Measurements from ENCODE around the gene CIP2A.

Gene CIP2A

GRCh38 chr3:108511055-108511454 is 78.2 kb downstream of the CIP2A start:
- no peak overlapping the region for H3K4me3 ChIP-seq (ENCODE audit: low read depth, low read length)
- no peaks in the 10 kb centered on the region for H3K27me3 ChIP-seq (ENCODE audit: control insufficient read depth, insufficient read depth, low read length)
- H3K4me1 ChIP-seq (ENCODE audit: control insufficient read depth, insufficient read depth, low read length), result peaks cover 4% of the 10 kb centered on the region; the same call in 1 of the 2 replicates
- H3K36me3 ChIP-seq (ENCODE audit: control insufficient read depth, insufficient read depth, low read length), result no peaks in the 10 kb centered on the region
- H3K9me3 ChIP-seq (ENCODE audit: control insufficient read depth, insufficient read depth, low read depth, low read length), result no peaks in the 10 kb centered on the region
- H3K27ac ChIP-seq (ENCODE audit: low read depth, low read length), result no peak overlapping the region
- no peak overlapping the region for H3K9ac ChIP-seq (ENCODE audit: low read length)

GRCh38 chr3:108510496-108510895 is 78.7 kb downstream of the CIP2A start, which contains the start of gene MYH15:
Gene MYH15, minus strand, starts transcription at chr3:108510596. Its CDS starts 66 bp downstream, at chr3:108510530.
- peaks cover 4% of the 10 kb centered on the region; the same call in 1 of the 2 replicates for H3K4me1 ChIP-seq (ENCODE audit: control insufficient read depth, insufficient read depth, low read length)
- H3K9me3 ChIP-seq (ENCODE audit: control insufficient read depth, insufficient read depth, low read depth, low read length), result no peaks in the 10 kb centered on the region
- H3K36me3 ChIP-seq (ENCODE audit: control insufficient read depth, insufficient read depth, low read length), result no peaks in the 10 kb centered on the region
- H3K27ac ChIP-seq (ENCODE audit: low read depth, low read length), result no peak within 1 kb of the TSS
- no peak within 1 kb of the TSS for H3K9ac ChIP-seq (ENCODE audit: low read length)
- no peaks in the 10 kb centered on the region for H3K27me3 ChIP-seq (ENCODE audit: control insufficient read depth, insufficient read depth, low read length)
- H3K4me3 ChIP-seq (ENCODE audit: low read depth, low read length), result no peak within 1 kb of the TSS

GRCh38 chr3:108509871-108510270 is 79.4 kb downstream of the CIP2A start:
- H3K4me1 ChIP-seq (ENCODE audit: control insufficient read depth, insufficient read depth, low read length), result peaks cover 4% of the 10 kb centered on the region; the same call in 1 of the 2 replicates
- H3K27ac ChIP-seq (ENCODE audit: low read depth, low read length), result no peak overlapping the region
- H3K9ac ChIP-seq (ENCODE audit: low read length), result no peak overlapping the region
- no peaks in the 10 kb centered on the region for H3K36me3 ChIP-seq (ENCODE audit: control insufficient read depth, insufficient read depth, low read length)
- no peaks in the 10 kb centered on the region for H3K27me3 ChIP-seq (ENCODE audit: control insufficient read depth, insufficient read depth, low read length)
- no peaks in the 10 kb centered on the region for H3K9me3 ChIP-seq (ENCODE audit: control insufficient read depth, insufficient read depth, low read depth, low read length)
- H3K4me3 ChIP-seq (ENCODE audit: low read depth, low read length), result no peak overlapping the region

- Histone ChIP-seq H3K9ac (ENCODE audit: low read length) (no peak overlapping the region), H3K4me1 (ENCODE audit: control insufficient read depth, insufficient read depth, low read length) (peaks cover 4% of the 10 kb centered on the region; the same call in 1 of the 2 replicates), H3K9me3 (ENCODE audit: control insufficient read depth, insufficient read depth, low read depth, low read length) (no peaks in the 10 kb centered on the region), H3K36me3 (ENCODE audit: control insufficient read depth, insufficient read depth, low read length) (no peaks in the 10 kb centered on the region), H3K27me3 (ENCODE audit: control insufficient read depth, insufficient read depth, low read length) (no peaks in the 10 kb centered on the region), H3K4me3 (ENCODE audit: low read depth, low read length) (no peak overlapping the region), H3K27ac (ENCODE audit: low read depth, low read length) (no peak overlapping the region)
These were observed 80.0 kb downstream of the CIP2A start for GRCh38 chr3:108509263-108509662.

GRCh38 chr3:108507902-108508301 is 81.3 kb downstream of the CIP2A start:
- Histone ChIP-seq H3K4me3 (ENCODE audit: low read depth, low read length) (no peak overlapping the region), H3K9ac (ENCODE audit: low read length) (no peak overlapping the region), H3K9me3 (ENCODE audit: control insufficient read depth, insufficient read depth, low read depth, low read length) (0 out of 2 replicates have a peak, but pooled peaks cover 2% of the 10 kb centered on the region), H3K27me3 (ENCODE audit: control insufficient read depth, insufficient read depth, low read length) (no peaks in the 10 kb centered on the region), H3K36me3 (ENCODE audit: control insufficient read depth, insufficient read depth, low read length) (no peaks in the 10 kb centered on the region), H3K27ac (ENCODE audit: low read depth, low read length) (no peak overlapping the region), H3K4me1 (ENCODE audit: control insufficient read depth, insufficient read depth, low read length) (peaks cover 4% of the 10 kb centered on the region; the same call in 1 of the 2 replicates)

GRCh38 chr3:108505811-108506210 is 83.4 kb downstream of the CIP2A start:
- no peak overlapping the region for H3K4me3 ChIP-seq (ENCODE audit: low read depth, low read length)
- 0 out of 2 replicates have a peak, but pooled peaks cover 2% of the 10 kb centered on the region for H3K9me3 ChIP-seq (ENCODE audit: control insufficient read depth, insufficient read depth, low read depth, low read length)
- no peak overlapping the region for H3K9ac ChIP-seq (ENCODE audit: low read length)
- no peak overlapping the region for H3K27ac ChIP-seq (ENCODE audit: low read depth, low read length)
- no peaks in the 10 kb centered on the region for H3K36me3 ChIP-seq (ENCODE audit: control insufficient read depth, insufficient read depth, low read length)
- peaks cover 4% of the 10 kb centered on the region; the same call in 1 of the 2 replicates for H3K4me1 ChIP-seq (ENCODE audit: control insufficient read depth, insufficient read depth, low read length)
- no peaks in the 10 kb centered on the region for H3K27me3 ChIP-seq (ENCODE audit: control insufficient read depth, insufficient read depth, low read length)

GRCh38 chr3:108503722-108504121 is 85.5 kb downstream of the CIP2A start:
- H3K9ac ChIP-seq (ENCODE audit: low read length), result no peak overlapping the region
- H3K9me3 ChIP-seq (ENCODE audit: control insufficient read depth, insufficient read depth, low read depth, low read length), result 0 out of 2 replicates have a peak, but pooled peaks cover 2% of the 10 kb centered on the region
- no peaks in the 10 kb centered on the region for H3K27me3 ChIP-seq (ENCODE audit: control insufficient read depth, insufficient read depth, low read length)
- H3K4me1 ChIP-seq (ENCODE audit: control insufficient read depth, insufficient read depth, low read length), result peaks cover 4% of the 10 kb centered on the region; the same call in 1 of the 2 replicates
- H3K4me3 ChIP-seq (ENCODE audit: low read depth, low read length), result no peak overlapping the region
- H3K27ac ChIP-seq (ENCODE audit: low read depth, low read length), result no peak overlapping the region
- no peaks in the 10 kb centered on the region for H3K36me3 ChIP-seq (ENCODE audit: control insufficient read depth, insufficient read depth, low read length)

- Histone ChIP-seq H3K9ac (ENCODE audit: low read length) (no peak overlapping the region), H3K27ac (ENCODE audit: low read depth, low read length) (no peak overlapping the region), H3K36me3 (ENCODE audit: control insufficient read depth, insufficient read depth, low read length) (no peaks in the 10 kb centered on the region), H3K4me1 (ENCODE audit: control insufficient read depth, insufficient read depth, low read length) (no peaks in the 10 kb centered on the region), H3K9me3 (ENCODE audit: control insufficient read depth, insufficient read depth, low read depth, low read length) (0 out of 2 replicates have a peak, but pooled peaks cover 2% of the 10 kb centered on the region), H3K4me3 (ENCODE audit: low read depth, low read length) (no peak overlapping the region), H3K27me3 (ENCODE audit: control insufficient read depth, insufficient read depth, low read length) (no peaks in the 10 kb centered on the region)
These were observed 87.7 kb downstream of the CIP2A start for GRCh38 chr3:108501535-108501934.

- H3K27ac ChIP-seq (ENCODE audit: low read depth, low read length), result no peak overlapping the region
- H3K4me1 ChIP-seq (ENCODE audit: control insufficient read depth, insufficient read depth, low read length), result no peaks in the 10 kb centered on the region
- H3K36me3 ChIP-seq (ENCODE audit: control insufficient read depth, insufficient read depth, low read length), result no peaks in the 10 kb centered on the region
- H3K27me3 ChIP-seq (ENCODE audit: control insufficient read depth, insufficient read depth, low read length), result no peaks in the 10 kb centered on the region
- H3K4me3 ChIP-seq (ENCODE audit: low read depth, low read length), result no peak overlapping the region
- H3K9me3 ChIP-seq (ENCODE audit: control insufficient read depth, insufficient read depth, low read depth, low read length), result 0 out of 2 replicates have a peak, but pooled peaks cover 2% of the 10 kb centered on the region
- no peak overlapping the region for H3K9ac ChIP-seq (ENCODE audit: low read length)
These were observed 88.5 kb downstream of the CIP2A start for GRCh38 chr3:108500728-108501127.
